Right lobe of liver (tissue), 6 donors: ENCODE results near the gene ASH1L. TPM values are rescaled to one million over a fixed set of nuclear protein-coding genes. Genes with fewer than 3 reads are reported as not detected.

Source experiments
- ATAC-seq, 4 donors: fragments of 200-7000 bp; cut with Tn5 transposase; one replicate each; pipeline ENCODE4 v1.9.1; 2020; ENCODE audit warnings: mild to moderate bottlenecking in 4 of 4, moderate library complexity in 4 of 4
- DNase-seq, 3 donors: peaks; one replicate each; pipeline ENCODE4 v3.0.0-alpha.2; 2020
- H3K27ac ChIP-seq, 3 donors: fragments of 200-600 bp; one replicate each; pipeline ENCODE4 v1.8.0; 2022
- H3K27me3 ChIP-seq, 2 donors: fragments of 200-600 bp; one replicate each; pipeline ENCODE4 v1.8.0; 2022
- H3K36me3 ChIP-seq, 4 donors: fragments of 200-600 bp; sonication (generic) in 1 of 4; one replicate each; pipeline versions ENCODE4 v1.5.1 to v1.8.0; 2017 to 2022; ENCODE audit warnings: control low read depth in 1 of 4
- H3K4me1 ChIP-seq, 4 donors: fragments of 200-600 bp; sonication (generic) in 1 of 4; one replicate each; pipeline versions ENCODE4 v1.5.1 to v1.8.0; 2017 to 2022; ENCODE audit warnings: control low read depth in 1 of 4
- H3K4me3 ChIP-seq, 3 donors: fragments of 200-600 bp; one replicate each; pipeline ENCODE4 v1.8.0; 2022
- H3K9me3 ChIP-seq, 4 donors: fragments of 200-600 bp; sonication (generic) in 1 of 4; one replicate each; pipeline versions ENCODE4 v1.5.1 to v1.8.0; 2017 to 2022; ENCODE audit warnings: control low read depth in 1 of 4
- CTCF ChIP-seq, 4 donors: fragments of 200-600 bp in 3 of 4; fragments of 450-650 bp in 1 of 4; IDR thresholded peaks; one replicate each; pipeline versions ENCODE4 v1.5.1 to v1.8.0; 2016 to 2022; ENCODE audit warnings: antibody characterized with exemption in 4 of 4, mild to moderate bottlenecking in 2 of 4
- POLR2A ChIP-seq: fragments of 450-650 bp; IDR thresholded peaks from one replicate; pipeline ENCODE4 v1.6.1; 2017; ENCODE audit warnings: antibody characterized with exemption, mild to moderate bottlenecking
- WGBS: methylation state at CpG from one replicate; pipeline ENCODE4 v1.1.6; 2018; ENCODE audit warnings: low coverage, low lambda C conversion rate; ENCODE audit not compliant: insufficient coverage; ENCODE audit errors: missing lambda C conversion rate; 5-methylcytosine and 5-hydroxymethylcytosine counted together
- intact Hi-C, 2 donors: fragments of 100-400 bp; cut with DNase I; formaldehyde crosslinking; loops; one replicate each; pipeline versions ENCODE4 v1.11.2 to v1.14.1; 2022
- total RNA-seq, 6 experiments: library from RNA; depleted of rRNA in 2 of 6; stranded (reverse); fragments of >200 nt in 2 of 6; fragmentation: NEBNext Ultra II Directional in 3 of 6; extraction: Animal tissue kit (Norgen Biotek cat#: 25700) in 3 of 6; gene quantifications; one replicate each; pipeline versions ENCODE4 v1.1.0 to v1.2.4, GENCODE V29; 2016 to 2023
- donor health status: DM: no; HTN: yes; CAD: no.
- donor health status: DM: no; HTN: no; CAD: no.
- donor health status: DM: no; HTN: no; CAD: no.
- donor health status: DM: no; HTN: yes; CAD: no.
- donor health status: DM: no; HTN: yes; CAD: no.

Gene ASH1L
- total RNA-seq, 6 experiments from 2014 or later = 13.9 to 24.3 (median 17.6) TPM

GRCh38 chr1:155326631-155327037, 236.0 kb downstream of the ASH1L start:
- 90% methylated on average over 2 of the region's 7 CpGs for WGBS
- H3K4me1 ChIP-seq = peaks cover 0 to 14% (median 1%) of the 10 kb centered on the region in 4 donors
- no peak for TF ChIP-seq POLR2A
- TF ChIP-seq CTCF (IDR thresholded peaks at IDR 0.05) = no peak
- H3K9me3 ChIP-seq = no peaks in the 10 kb centered on the region
- H3K27ac ChIP-seq = no peak overlapping the region
- no peak overlapping the region for H3K4me3 ChIP-seq
- no peak for DNase-seq
- no peak for ATAC-seq
- H3K27me3 ChIP-seq = no peaks in the 10 kb centered on the region
- H3K36me3 ChIP-seq = peaks cover 0 to 14% (median 3%) of the 10 kb centered on the region in 4 donors
- intact Hi-C loops = loop anchor here in 1 of 2 donors (5.0 kb wide), 1 partner anchor 74 kb away; no protein-coding TSS in a partner anchor

GRCh38 chr1:155326020-155326526, 236.5 kb downstream of the ASH1L start:
- WGBS = 73% methylated on average over 6 of the region's 6 CpGs
- peaks cover 0 to 10% (median 3%) of the 10 kb centered on the region in 4 donors for H3K36me3 ChIP-seq
- ATAC-seq = no peak
- H3K4me1 ChIP-seq = peaks cover 0 to 14% (median 1%) of the 10 kb centered on the region in 4 donors
- no peaks in the 10 kb centered on the region for H3K9me3 ChIP-seq
- no peaks in the 10 kb centered on the region for H3K27me3 ChIP-seq
- no peak overlapping the region for H3K4me3 ChIP-seq
- H3K27ac ChIP-seq = no peak overlapping the region
- intact Hi-C loops = loop anchor here in 1 of 2 donors (5.0 kb wide), 1 partner anchor 74 kb away; no protein-coding TSS in a partner anchor
- DNase-seq = no peak
- TF ChIP-seq CTCF (IDR thresholded peaks at IDR 0.05) (no peak), POLR2A (no peak)

- TF ChIP-seq CTCF (IDR thresholded peaks at IDR 0.05) (no peak), POLR2A (no peak)
- intact Hi-C loops = loop anchor here in 1 of 2 donors (5.0 kb wide), 1 partner anchor 73 kb away; no protein-coding TSS in a partner anchor
- ATAC-seq (no peak), DNase-seq (no peak)
- peaks cover 0 to 6% (median 2%) of the 10 kb centered on the region in 4 donors for H3K36me3 ChIP-seq
- H3K4me3 ChIP-seq = no peak overlapping the region
- H3K9me3 ChIP-seq = no peaks in the 10 kb centered on the region
- no peaks in the 10 kb centered on the region for H3K27me3 ChIP-seq
- H3K4me1 ChIP-seq = peaks cover 0 to 14% (median 1%) of the 10 kb centered on the region in 4 donors
- H3K27ac ChIP-seq = no peak overlapping the region
- WGBS = 100% methylated on average over 1 of the region's 6 CpGs
Observed at GRCh38 chr1:155325603-155325893, 237.1 kb downstream of the ASH1L start.

- H3K27ac ChIP-seq = peak overlapping the region; percentile 50 to 94 (median 84)
- WGBS = 9% methylated on average over 19 of the region's 59 CpGs
- no peaks in the 10 kb centered on the region for H3K27me3 ChIP-seq
- DNase-seq (peak in 2 of 3 donors; percentile 67 to 68), ATAC-seq (peak in 3 of 4 donors; percentile 0 to 2 (median 1))
- peak overlapping the region; percentile 73 to 93 (median 87) for H3K4me3 ChIP-seq
- TF ChIP-seq CTCF (IDR thresholded peaks at IDR 0.05) (peak; percentile 23 to 34 (median 30)), POLR2A (no peak)
- no peaks in the 10 kb centered on the region for H3K9me3 ChIP-seq
- H3K4me1 ChIP-seq = peaks cover 0 to 14% (median 1%) of the 10 kb centered on the region in 4 donors
- intact Hi-C loops = loop anchor here (5.0 kb wide), 2 partner anchors 48 to 73 kb away; partner anchors contain the start of gene HCN3 (in 2 of the 2)
- H3K36me3 ChIP-seq = peaks cover 0 to under 1% (median 0%) of the 10 kb centered on the region in 4 donors
Observed at GRCh38 chr1:155324717-155325602, 237.6 kb downstream of the ASH1L start.
